HG03196 (cell line): Measurements from ENCODE around the gene GPN1.
"Not testable (repeated sequence)": the region's sequence is repeated elsewhere in the genome, so short reads cannot be mapped to it uniquely, and the experiment has no call there.

Experiments
- ATAC-seq: cut with Tn5 transposase; IDR thresholded peaks from one replicate; pipeline ENCODE4 v1.9.1; 2021; ENCODE audit not compliant: unreplicated experiment

Gene GPN1

DNA sequence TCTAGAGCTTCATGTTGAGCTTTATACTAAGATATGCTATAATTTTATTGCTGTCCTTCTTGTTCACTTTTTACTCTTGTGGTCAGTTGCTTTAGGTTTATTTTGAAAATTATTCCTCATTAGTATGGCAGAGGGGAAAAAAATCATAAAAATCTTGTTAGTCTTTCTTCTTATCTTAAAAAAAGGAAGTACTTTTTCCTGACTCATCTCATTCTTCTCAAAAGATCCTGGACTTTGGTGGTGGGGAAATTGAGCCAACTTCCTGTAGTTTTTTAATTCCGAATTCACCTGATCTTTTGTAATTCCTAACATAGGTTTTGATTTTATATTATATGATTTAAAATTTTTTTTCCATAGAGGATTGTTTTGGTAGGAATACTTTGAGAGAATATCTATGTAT is 38.6 kb downstream of the GPN1 start:
- ATAC-seq = no peak

DNA sequence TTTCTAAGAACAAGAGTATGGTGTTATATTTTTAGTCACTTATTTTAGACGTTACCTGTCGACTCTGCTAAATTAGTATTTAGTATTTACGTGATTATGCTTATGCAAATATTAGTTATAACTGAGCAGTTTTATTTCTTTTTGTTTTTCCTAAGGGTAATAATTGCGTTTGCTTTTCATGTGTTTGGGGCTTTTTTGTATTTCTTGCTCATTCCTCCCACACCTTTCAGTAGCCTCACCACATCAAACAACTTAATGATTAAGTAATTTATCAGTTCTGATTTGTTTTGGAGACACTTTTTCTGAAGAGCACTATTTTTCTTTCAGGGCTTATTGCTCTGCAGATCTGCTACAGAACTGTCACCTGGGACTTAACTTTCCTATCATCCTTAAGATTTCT is 42.4 kb downstream of the GPN1 start:
- no peak for ATAC-seq

DNA sequence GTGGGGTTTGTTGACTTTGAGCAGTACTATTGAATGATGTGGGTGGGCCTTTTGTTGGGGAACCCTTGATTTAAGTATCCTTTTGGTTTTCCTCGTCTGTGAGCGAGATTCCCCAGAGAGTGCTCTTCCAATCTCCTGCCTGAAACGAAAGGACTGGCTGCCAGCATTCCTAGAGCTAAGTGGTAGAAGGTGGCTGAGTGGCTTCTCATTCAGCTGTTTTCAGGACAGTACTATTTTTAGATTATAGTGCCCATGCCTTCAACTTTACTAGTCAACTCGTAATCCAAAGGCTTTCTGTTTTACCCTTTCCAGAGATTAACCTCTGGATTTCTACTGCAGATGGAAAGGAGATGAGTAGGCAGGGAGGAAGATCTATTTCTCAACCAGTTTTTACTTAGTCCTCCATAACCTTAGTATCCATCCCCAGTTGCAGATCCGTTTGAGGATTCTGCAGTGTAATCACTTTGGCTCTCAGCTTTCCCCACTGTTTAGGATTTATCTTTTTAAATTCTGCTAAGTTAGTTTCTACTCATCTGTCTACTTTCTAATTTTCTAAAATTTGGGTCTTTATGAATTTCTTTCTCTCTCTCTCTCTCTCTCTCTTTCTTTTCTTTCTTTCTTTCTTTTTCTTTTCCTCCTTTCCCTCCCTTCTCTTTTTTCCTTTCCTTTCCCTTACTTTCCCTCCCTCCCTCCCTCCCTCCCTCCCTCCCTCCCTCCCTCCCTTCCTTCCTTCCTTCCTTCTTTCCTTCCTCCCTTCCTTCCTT is 44.1 kb downstream of the GPN1 start:
- ATAC-seq = no peak

DNA sequence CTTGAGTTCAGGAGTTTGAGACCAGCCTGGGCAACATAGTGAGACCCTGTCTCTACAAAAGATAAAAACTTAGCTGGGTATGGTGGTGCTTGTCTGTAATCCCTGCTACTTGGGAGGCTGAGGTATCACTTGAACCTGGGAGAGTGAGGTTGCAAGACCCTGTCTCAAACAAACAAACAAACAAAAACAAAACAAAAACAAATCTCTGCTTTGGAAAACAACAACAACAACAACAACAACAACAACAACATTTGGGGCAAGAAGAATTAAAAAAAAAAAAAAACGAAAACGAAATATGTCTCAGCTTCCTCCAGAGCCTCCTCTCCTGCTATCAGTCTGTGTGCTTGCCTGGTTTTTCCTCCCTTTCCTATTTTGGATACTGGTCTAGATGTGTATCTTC is 51.7 kb downstream of the GPN1 start:
- no peak for ATAC-seq

DNA sequence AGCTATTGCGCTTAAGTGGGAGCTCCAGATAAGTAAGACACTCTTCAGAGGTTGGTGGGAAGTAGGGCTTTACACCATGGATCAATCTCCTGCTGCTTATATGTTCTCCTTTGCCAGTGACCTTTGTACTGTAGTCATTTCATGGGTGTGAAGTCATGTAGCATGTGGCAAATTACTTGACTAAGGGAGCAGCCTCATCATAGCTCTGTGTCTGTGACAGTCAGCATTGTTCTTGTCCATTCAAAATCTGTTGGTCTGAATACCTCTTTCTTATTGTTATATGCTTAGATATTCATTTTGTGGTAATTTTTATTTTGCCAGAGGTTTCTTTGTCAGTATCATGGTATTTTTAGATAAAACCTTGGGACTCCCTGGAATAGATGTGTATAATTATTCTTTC is 53.0 kb downstream of the GPN1 start:
- ATAC-seq = no peak

DNA sequence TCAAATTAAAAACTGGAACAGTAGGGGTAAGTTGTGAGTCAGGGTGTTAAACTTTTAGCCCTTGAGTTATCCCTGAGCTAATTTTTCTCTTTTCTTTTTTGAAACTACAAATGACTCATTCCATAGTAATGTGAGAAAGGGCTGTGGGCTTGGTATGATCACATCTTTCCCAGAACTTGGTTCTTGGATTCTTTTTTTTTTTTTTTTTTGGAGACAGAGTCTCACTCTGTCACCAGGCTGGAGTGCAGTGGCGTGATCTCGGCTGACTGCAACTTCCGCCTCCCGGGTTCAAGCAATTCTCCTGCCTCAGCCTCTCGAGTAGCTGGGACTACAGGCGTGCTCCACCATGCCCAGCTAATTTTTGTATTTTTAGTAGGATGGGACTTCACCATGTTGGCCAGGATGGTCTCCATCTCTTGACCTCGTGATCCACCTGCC is 53.5 kb downstream of the GPN1 start:
- ATAC-seq = not testable (repeated sequence)

DNA sequence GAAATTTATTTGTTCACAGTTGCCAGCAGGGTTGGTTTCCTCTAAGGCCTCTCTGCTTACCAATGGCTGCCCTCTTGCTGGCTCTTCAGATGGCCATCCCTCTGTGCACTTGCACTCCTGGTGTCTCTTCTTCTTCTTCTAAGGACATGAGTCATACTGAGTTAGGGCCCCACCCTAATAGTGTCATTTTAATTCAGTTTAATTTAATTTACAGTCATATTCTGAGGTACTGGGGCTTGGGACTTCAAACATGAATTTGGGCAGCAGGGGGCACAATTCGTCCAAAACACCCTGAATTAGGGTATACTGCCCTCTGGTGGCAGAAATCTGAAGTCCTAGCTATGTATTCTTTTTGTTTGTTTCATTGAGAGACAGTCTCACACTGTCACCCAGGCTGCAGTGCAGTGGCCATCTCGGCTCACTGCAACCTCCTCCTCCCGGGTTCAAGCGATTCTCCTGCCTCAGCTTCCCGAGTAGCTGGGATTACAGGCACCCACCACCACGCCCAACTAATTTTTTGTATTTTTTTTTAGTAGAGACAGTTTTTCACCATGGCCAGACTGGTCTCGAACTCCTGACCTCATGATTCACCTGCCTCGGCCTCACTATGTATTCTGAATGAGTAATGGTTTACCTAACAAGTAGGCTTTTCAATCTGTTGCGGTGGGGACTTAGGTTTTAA is 54.7 kb downstream of the GPN1 start:
- ATAC-seq = no peak

DNA sequence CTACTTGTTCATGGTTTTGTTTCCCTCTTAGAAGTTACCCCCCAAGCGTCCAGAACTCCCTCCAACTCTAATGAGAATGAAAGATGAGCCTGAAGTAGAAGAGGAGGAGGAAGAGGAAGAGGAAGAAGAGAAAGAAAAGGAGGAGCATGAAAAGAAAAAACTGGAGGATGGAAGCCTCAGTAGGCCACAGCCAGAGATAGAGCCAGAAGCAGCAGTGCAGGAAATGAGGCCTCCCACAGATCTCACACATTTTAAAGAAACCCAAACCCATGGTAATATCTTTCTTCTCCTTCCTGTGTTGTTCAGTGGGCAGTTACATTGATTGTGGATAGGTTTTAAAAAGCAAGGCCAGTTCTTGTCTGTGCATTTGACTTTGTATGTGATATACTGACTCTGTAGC is 56.2 kb downstream of the GPN1 start:
- not testable (repeated sequence) for ATAC-seq

DNA sequence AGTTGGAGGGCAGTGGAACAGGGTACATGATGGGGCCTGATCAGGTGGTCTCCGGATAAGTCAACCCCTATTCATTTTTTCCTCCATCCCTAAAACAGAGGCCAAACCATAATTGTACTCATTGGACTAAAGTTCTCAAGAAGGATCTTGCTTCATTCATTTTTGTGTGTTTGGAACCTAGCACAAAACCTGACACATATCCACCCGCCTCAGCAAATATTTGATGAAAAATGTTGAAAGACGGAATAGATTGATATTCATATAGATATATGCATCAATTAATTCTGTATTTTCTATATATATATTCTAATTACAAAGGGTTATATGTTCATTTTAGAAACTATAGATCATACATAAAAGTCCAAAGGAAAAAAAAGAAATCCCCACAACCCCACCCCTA is 56.7 kb downstream of the GPN1 start:
- no peak for ATAC-seq

DNA sequence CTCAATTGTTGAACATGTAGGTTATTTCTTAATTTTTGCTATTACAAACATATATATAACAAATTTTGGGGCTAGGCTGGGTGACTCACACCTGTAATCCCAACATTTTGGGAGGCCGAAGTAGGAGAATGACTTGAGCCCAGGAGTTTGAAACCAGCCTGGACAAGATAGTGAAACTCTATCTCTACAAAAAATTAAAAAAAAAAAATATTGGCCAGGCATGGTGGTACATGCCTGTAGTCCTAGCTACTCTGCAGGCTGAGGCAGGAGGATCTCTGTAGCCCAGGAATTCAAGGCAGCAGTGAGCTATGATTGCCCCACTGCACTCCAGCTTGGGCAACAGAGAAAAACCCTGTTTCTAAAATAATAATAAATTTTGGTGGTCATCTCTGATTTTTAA is 58.4 kb downstream of the GPN1 start:
- no peak for ATAC-seq

DNA sequence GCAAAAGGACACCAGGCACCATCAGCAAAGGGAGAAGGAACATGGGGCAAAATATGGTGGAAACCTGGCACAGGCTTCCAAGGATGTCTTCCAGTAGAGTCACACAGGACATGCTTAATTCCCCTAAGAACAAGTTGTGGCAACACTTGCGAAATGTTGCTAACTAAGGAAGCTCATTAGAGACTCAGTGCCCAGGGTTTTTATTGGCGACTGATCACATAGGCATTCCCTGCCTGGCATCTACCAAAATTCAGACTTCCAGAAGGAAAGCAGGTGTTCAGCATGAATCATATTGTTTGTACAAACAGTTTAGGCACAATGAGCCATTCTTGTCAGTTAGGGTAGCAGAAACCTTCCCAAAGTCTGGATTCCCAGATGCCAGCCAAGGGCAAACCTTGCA is 60.6 kb downstream of the GPN1 start:
- ATAC-seq = no peak

DNA sequence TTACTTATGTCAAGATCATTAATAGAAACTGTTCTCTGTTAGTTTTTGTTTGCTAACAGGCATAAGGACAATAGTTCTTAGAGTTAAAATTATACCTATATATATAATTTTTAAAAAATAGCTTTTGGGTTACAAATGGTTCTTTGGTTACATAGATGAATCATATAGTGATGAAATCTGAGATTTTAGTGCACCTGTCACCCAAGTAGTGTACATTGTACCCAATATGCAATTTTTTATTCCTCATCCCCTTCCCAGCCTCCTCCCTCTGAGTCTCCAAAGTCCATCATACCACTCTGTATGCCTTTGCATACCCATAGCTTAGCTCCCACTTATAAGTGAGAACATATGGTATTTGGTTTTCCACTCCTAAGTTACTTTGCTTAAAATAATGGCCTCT is 61.2 kb downstream of the GPN1 start:
- ATAC-seq = no peak

DNA sequence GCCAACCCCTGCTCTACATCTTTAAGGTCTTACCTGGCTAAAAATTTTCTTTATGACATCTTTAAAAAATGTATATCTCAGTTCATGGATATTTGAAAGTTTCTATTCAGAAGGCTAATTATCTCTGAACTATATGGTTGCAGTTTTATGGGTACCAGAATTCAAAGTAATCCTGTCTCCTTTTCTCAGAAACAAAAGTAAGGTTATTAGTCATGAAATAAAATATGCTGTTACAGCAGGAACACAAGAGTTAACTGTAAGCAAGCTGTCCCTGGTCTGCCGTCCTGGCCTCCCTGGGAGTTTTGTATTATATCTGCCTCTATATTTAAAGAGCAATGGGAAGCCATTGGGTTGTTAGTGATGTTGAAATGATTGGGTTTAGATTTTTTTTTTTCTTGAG is 68.8 kb downstream of the GPN1 start:
- no peak for ATAC-seq
